NOMO-1 (cell line): ENCODE measurements around the gene IKZF1.
A peak's percentile ranks its signal among the peaks of the same experiment; 100 is the strongest.

Experiments
- DNase-seq, 2 experiments: peaks; one replicate each; lab custom pipeline; 2025; ENCODE audit not compliant: unreplicated experiment in 2 of 2; lab: John Stamatoyannopoulos, UW

IKZF1 gene

GRCh38 chr7:50400114-50400513 is 95.6 kb downstream of the IKZF1 start:
- DNase-seq = no peak

- no peak for DNase-seq
Measured at GRCh38 chr7:50404392-50404791, 99.9 kb downstream of the IKZF1 start.

- peak in 1 of 2 experiments; percentile 8 for DNase-seq
Measured at GRCh38 chr7:50405221-50405620, 100.7 kb downstream of the IKZF1 start.

GRCh38 chr7:50406935-50407334 is 102.4 kb downstream of the IKZF1 start:
- DNase-seq = no peak

- peak; percentile 64 to 86 for DNase-seq
Measured at GRCh38 chr7:50409856-50410745, 105.6 kb downstream of the IKZF1 start.

- DNase-seq = no peak
Measured at GRCh38 chr7:50411332-50411731, 106.8 kb downstream of the IKZF1 start.

- DNase-seq = peak; percentile 78 to 79
Measured at GRCh38 chr7:50412973-50413372, 108.5 kb downstream of the IKZF1 start.

GRCh38 chr7:50413561-50413960 is 109.0 kb downstream of the IKZF1 start:
- no peak for DNase-seq

GRCh38 chr7:50415844-50416364 is 111.4 kb downstream of the IKZF1 start:
- DNase-seq = no peak

GRCh38 chr7:50416527-50417182 is 112.1 kb downstream of the IKZF1 start:
- peak; percentile 81 to 91 for DNase-seq

- DNase-seq = peak; percentile 71 to 76
Measured at GRCh38 chr7:50418086-50418515, 113.6 kb downstream of the IKZF1 start.

GRCh38 chr7:50418526-50419290 is 114.2 kb downstream of the IKZF1 start:
- DNase-seq = no peak

- no peak for DNase-seq
Measured at GRCh38 chr7:50421043-50421442, 116.5 kb downstream of the IKZF1 start.

GRCh38 chr7:50422858-50423257 is 118.3 kb downstream of the IKZF1 start:
- DNase-seq = no peak

- no peak for DNase-seq
Measured at GRCh38 chr7:50423860-50424259, 119.3 kb downstream of the IKZF1 start.

- no peak for DNase-seq
Measured at GRCh38 chr7:50425318-50425717, 120.8 kb downstream of the IKZF1 start.

- no peak for DNase-seq
Measured at GRCh38 chr7:50426280-50427045, 121.9 kb downstream of the IKZF1 start.

GRCh38 chr7:50427518-50427917 is 123.0 kb downstream of the IKZF1 start:
- no peak for DNase-seq

- DNase-seq = no peak
Measured at GRCh38 chr7:50428911-50429310, 124.4 kb downstream of the IKZF1 start.

GRCh38 chr7:50431316-50431715 is 126.8 kb downstream of the IKZF1 start:
- no peak for DNase-seq
